SK-N-SH treated with all-trans-retinoic acid at 6 μM for 48 hours (cell line): ENCODE results near the gene ATP8B2.

Source experiments
- ATAC-seq: fragments of 200-7000 bp; cut with Tn5 transposase; 3 replicates; pipeline ENCODE4 v1.9.1; 2020; ENCODE audit warnings: mild to moderate bottlenecking, moderate library complexity
- ARNTL ChIP-seq: fragments of 450-650 bp; formaldehyde crosslinking; IDR thresholded peaks from 2 replicates; pipeline ENCODE4 v1.5.0; 2020; ENCODE audit warnings: low read depth, mild to moderate bottlenecking, moderate library complexity, borderline replicate concordance
- BACH2 ChIP-seq: fragments of 250-450 bp; sonication (Bioruptor Pico); IDR thresholded peaks from 2 replicates; pipeline ENCODE4 v1.9.0; 2021; ENCODE audit warnings: mild to moderate bottlenecking, borderline replicate concordance
- CREB5 ChIP-seq: fragments of 250-450 bp; sonication (Bioruptor Pico); IDR thresholded peaks from 2 replicates; pipeline ENCODE4 v1.5.1; 2020; ENCODE audit warnings: low read depth, mild to moderate bottlenecking, moderate library complexity
- CSRNP3 ChIP-seq: fragments of 250-450 bp; sonication (Bioruptor Pico); IDR thresholded peaks from 2 replicates; pipeline ENCODE4 v1.5.1; 2021; ENCODE audit warnings: mild to moderate bottlenecking, moderate library complexity
- ESRRG ChIP-seq: fragments of 250-450 bp; sonication (Bioruptor Pico); IDR thresholded peaks from 2 replicates; pipeline ENCODE4 v1.6.1; 2021; ENCODE audit warnings: mild to moderate bottlenecking
- GLIS3 ChIP-seq: fragments of 250-450 bp; sonication (Bioruptor Pico); IDR thresholded peaks from 2 replicates; pipeline ENCODE4 v1.5.0; 2020; ENCODE audit warnings: mild to moderate bottlenecking, moderate library complexity
- OSR1 ChIP-seq: fragments of 250-450 bp; sonication (Bioruptor Pico); IDR thresholded peaks from 2 replicates; pipeline ENCODE4 v1.8.0; 2022; ENCODE audit warnings: moderate library complexity, mild to moderate bottlenecking, inconsistent platforms
- POU6F1 ChIP-seq: fragments of 250-450 bp; sonication (Bioruptor Pico); IDR thresholded peaks from 2 replicates; pipeline ENCODE4 v1.8.0; 2021; ENCODE audit warnings: low read depth, mild to moderate bottlenecking, moderate library complexity, borderline replicate concordance
- PPARA ChIP-seq: fragments of 250-450 bp; sonication (Bioruptor Pico); IDR thresholded peaks from 2 replicates; pipeline ENCODE4 v1.5.0; 2020; ENCODE audit warnings: mild to moderate bottlenecking, borderline replicate concordance
- RARB ChIP-seq: fragments of 250-450 bp; sonication (Bioruptor Pico); IDR thresholded peaks from 2 replicates; pipeline ENCODE4 v1.8.0; 2021; ENCODE audit warnings: mild to moderate bottlenecking, moderate library complexity
- SNAI2 ChIP-seq: fragments of 250-450 bp; sonication (Bioruptor Pico); IDR thresholded peaks from 2 replicates; pipeline ENCODE4 v1.5.0; 2020; ENCODE audit warnings: mild to moderate bottlenecking, moderate library complexity
- TCF4 ChIP-seq: fragments of 250-450 bp; sonication (Bioruptor Pico); IDR thresholded peaks from 2 replicates; pipeline ENCODE4 v1.8.0; 2021; ENCODE audit warnings: mild to moderate bottlenecking, moderate library complexity, borderline replicate concordance
- TOX ChIP-seq: fragments of 250-450 bp; sonication (Bioruptor Pico); IDR thresholded peaks from 2 replicates; pipeline ENCODE4 v1.8.0; 2021; ENCODE audit warnings: mild to moderate bottlenecking, moderate library complexity, borderline replicate concordance
- TSHZ2 ChIP-seq: fragments of 250-450 bp; sonication (Bioruptor Pico); IDR thresholded peaks from 2 replicates; pipeline ENCODE4 v1.5.0; 2020; ENCODE audit warnings: mild to moderate bottlenecking, moderate library complexity
- ZC3H10 ChIP-seq: fragments of 250-450 bp; sonication (Bioruptor Pico); IDR thresholded peaks from 2 replicates; pipeline ENCODE4 v1.5.1; 2021; ENCODE audit warnings: mild to moderate bottlenecking, moderate library complexity
- ZFP3 ChIP-seq: fragments of 250-450 bp; sonication (Bioruptor Pico); IDR thresholded peaks from 2 replicates; pipeline ENCODE4 v1.5.0; 2020; ENCODE audit warnings: mild to moderate bottlenecking, moderate library complexity
- ZFP30 ChIP-seq: fragments of 450-650 bp; formaldehyde crosslinking; IDR thresholded peaks from 2 replicates; pipeline ENCODE4 v1.5.0; 2022; ENCODE audit warnings: mild to moderate bottlenecking, moderate library complexity
- ZNF70 ChIP-seq: fragments of 450-650 bp; formaldehyde crosslinking; IDR thresholded peaks from 2 replicates; pipeline ENCODE4 v1.5.0; 2020; ENCODE audit warnings: mild to moderate bottlenecking, moderate library complexity
- ZNF8 ChIP-seq: fragments of 450-650 bp; formaldehyde crosslinking; IDR thresholded peaks from 2 replicates; pipeline ENCODE4 v1.5.0; 2020; ENCODE audit warnings: mild to moderate bottlenecking, moderate library complexity
- TF ChIP-seq, protein P1 (sequence below): fragments of 250-450 bp; sonication (Bioruptor Pico); IDR thresholded peaks from 2 replicates; pipeline ENCODE4 v1.8.0; 2020; ENCODE audit warnings: mild to moderate bottlenecking, moderate library complexity, borderline replicate concordance

ATP8B2 gene

DNA sequence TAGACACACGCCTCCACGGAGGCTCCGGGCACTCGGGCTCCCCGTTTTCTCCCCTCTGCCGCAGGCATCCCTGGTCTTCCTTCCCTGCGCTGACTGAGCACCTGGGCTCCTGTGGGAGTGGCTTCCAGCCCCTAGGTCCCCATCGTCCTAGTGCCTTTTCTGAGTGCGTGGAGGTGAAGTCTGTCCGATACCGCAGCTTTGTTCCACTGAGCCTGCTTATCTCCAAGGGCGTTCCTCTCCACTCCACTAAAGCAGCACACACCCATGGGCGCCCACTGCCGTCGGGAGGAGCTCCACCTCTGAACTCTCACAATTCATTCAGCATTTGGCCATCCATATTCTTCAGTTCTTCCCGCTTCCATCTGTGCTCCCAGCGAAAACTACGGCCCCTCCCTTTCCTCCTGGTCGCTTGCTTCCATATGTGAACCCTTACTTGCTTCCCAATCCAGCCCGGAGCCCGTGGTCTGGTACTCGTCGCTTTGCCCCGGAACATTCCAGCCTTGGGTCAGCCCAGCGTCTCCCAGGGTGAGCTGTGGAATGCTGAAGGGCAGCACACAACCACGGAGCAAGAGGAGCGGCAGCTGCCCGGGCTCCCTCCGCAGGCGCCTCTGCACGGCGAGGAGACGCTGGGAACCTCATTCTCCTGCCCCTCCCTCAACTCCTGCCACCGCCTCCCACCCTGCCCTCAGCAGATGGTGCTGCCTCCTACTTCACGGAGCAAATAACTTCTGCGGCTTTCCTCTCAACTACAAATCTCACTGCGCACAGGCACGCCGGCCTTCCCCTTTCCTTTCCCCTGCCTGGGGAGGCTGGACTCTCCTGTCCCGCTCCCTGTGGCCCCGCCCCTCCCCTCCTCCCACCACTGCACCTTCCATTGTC, 27.5 kb downstream of the ATP8B2 start:
- peak; percentile 79 for ATAC-seq
- TF ChIP-seq ZC3H10 = no peak
- TF ChIP-seq PPARA (CRISPR knock-in tag) = no peak
- no peak for TF ChIP-seq SNAI2
- no peak for TF ChIP-seq ESRRG
- TF ChIP-seq, protein P1, sequence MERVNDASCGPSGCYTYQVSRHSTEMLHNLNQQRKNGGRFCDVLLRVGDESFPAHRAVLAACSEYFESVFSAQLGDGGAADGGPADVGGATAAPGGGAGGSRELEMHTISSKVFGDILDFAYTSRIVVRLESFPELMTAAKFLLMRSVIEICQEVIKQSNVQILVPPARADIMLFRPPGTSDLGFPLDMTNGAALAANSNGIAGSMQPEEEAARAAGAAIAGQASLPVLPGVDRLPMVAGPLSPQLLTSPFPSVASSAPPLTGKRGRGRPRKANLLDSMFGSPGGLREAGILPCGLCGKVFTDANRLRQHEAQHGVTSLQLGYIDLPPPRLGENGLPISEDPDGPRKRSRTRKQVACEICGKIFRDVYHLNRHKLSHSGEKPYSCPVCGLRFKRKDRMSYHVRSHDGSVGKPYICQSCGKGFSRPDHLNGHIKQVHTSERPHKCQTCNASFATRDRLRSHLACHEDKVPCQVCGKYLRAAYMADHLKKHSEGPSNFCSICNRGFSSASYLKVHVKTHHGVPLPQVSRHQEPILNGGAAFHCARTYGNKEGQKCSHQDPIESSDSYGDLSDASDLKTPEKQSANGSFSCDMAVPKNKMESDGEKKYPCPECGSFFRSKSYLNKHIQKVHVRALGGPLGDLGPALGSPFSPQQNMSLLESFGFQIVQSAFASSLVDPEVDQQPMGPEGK = no peak
- no peak for TF ChIP-seq ZFP30 (CRISPR knock-in tag)
- no peak for TF ChIP-seq ZNF8 (CRISPR knock-in tag)
- TF ChIP-seq OSR1 (CRISPR knock-in tag) = no peak
- no peak for TF ChIP-seq TSHZ2
- no peak for TF ChIP-seq ZFP3 (CRISPR knock-in tag)
- no peak for TF ChIP-seq ZNF70 (CRISPR knock-in tag)
- TF ChIP-seq RARB (CRISPR knock-in tag) = no peak
- TF ChIP-seq TCF4 (CRISPR knock-in tag) = no peak
- TF ChIP-seq ARNTL (CRISPR knock-in tag) = no peak
- TF ChIP-seq CREB5 (CRISPR knock-in tag) = no peak
- no peak for TF ChIP-seq POU6F1
- TF ChIP-seq GLIS3 = no peak
- TF ChIP-seq CSRNP3 (CRISPR knock-in tag) = no peak
- TF ChIP-seq TOX = no peak

DNA sequence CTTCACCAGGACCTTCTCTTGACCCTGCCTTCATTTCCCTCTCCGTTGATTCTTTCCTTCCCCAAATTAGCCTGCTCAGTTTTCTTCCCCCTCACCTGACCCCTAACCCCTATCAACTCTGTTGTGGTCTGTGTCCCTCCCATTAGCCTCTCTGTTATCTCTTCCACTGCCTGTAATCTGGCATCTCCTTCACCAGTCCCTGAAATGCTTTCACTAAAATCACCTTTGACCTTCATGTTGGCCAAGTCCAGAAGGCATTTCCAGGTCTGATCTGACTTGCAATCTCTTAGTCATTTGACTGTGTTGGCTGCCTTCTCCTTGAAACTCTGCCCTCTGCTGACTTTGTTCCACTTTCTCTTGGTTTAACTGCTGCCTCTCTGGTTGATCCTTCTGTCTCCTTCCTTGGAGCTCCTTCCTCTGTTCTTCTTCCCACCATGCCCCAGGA, 28.2 kb downstream of the ATP8B2 start:
- ATAC-seq = peak; percentile 65
- TF ChIP-seq TSHZ2 (no peak), TCF4 (CRISPR knock-in tag) (no peak), CSRNP3 (CRISPR knock-in tag) (no peak), SNAI2 (no peak), BACH2 (CRISPR knock-in tag) (no peak), TOX (no peak), ZNF8 (CRISPR knock-in tag) (no peak)
